Neural progenitor cell (in vitro differentiated cells): ENCODE measurements around the gene ST3GAL4. TPM values are rescaled to one million over a fixed set of nuclear protein-coding genes. Genes with fewer than 3 reads are reported as not detected.

Source experiments
- DNase-seq: peaks from one replicate; pipeline ENCODE4 v3.0.0-alpha.2; 2016; ENCODE audit warnings: low spot score
- H2AFZ ChIP-seq: fragments of 200-600 bp; sonication (generic); replicated peaks from 2 replicates; pipeline ENCODE4 v1.6.1; 2016; ENCODE audit warnings: antibody characterized with exemption
- H3F3A ChIP-seq: fragments of 200-600 bp; sonication (generic); 2 replicates; pipeline ENCODE4 v1.6.1; 2016; ENCODE audit warnings: antibody characterized with exemption, low read depth
- H3K27ac ChIP-seq: fragments of 200-600 bp; sonication (generic); 2 replicates; pipeline ENCODE4 v1.5.1; 2016; ENCODE audit warnings: mild to moderate bottlenecking
- H3K27me3 ChIP-seq: fragments of 200-600 bp; sonication (generic); 2 replicates; pipeline ENCODE4 v1.6.1; 2016; ENCODE audit warnings: mild to moderate bottlenecking, moderate library complexity
- H3K36me3 ChIP-seq: fragments of 200-600 bp; sonication (generic); 2 replicates; pipeline ENCODE4 v1.5.1; 2016
- H3K4me1 ChIP-seq: fragments of 200-600 bp; sonication (generic); 2 replicates; pipeline ENCODE4 v1.6.1; 2016; ENCODE audit warnings: mixed run types
- H3K4me2 ChIP-seq: fragments of 200-600 bp; sonication (generic); 2 replicates; pipeline ENCODE4 v1.6.1; 2016
- H3K4me3 ChIP-seq: fragments of 200-600 bp; sonication (generic); 2 replicates; pipeline ENCODE4 v1.5.1; 2016
- H3K79me2 ChIP-seq: fragments of 200-600 bp; sonication (generic); 2 replicates; pipeline ENCODE4 v1.6.1; 2016; ENCODE audit warnings: low read depth
- H3K9ac ChIP-seq: fragments of 200-600 bp; sonication (generic); 2 replicates; pipeline ENCODE4 v1.6.1; 2016
- H3K9me3 ChIP-seq: fragments of 200-600 bp; sonication (generic); 2 replicates; pipeline ENCODE4 v1.5.1; 2016; ENCODE audit warnings: low read depth
- H4K20me1 ChIP-seq: fragments of 200-600 bp; sonication (generic); 2 replicates; pipeline ENCODE4 v1.6.1; 2016; ENCODE audit warnings: low read depth
- H3K27ac Mint-ChIP-seq: 3 replicates; pipeline ENCODE4 v1.8.0; 2021; ENCODE audit warnings: mixed read lengths
- H3K27me3 Mint-ChIP-seq: 2 replicates; pipeline ENCODE4 v1.8.0; 2022; ENCODE audit warnings: low read depth, mild to moderate bottlenecking, inconsistent platforms, moderate library complexity, mixed read lengths; ENCODE audit not compliant: insufficient read depth
- H3K36me3 Mint-ChIP-seq: 3 replicates; pipeline ENCODE4 v1.8.0; 2021; ENCODE audit warnings: mixed read lengths
- H3K4me1 Mint-ChIP-seq: 3 replicates; pipeline ENCODE4 v1.8.0; 2021; ENCODE audit warnings: mixed read lengths
- H3K4me3 Mint-ChIP-seq: 3 replicates; pipeline ENCODE4 v1.8.0; 2021; ENCODE audit warnings: mild to moderate bottlenecking, moderate library complexity, mixed read lengths
- H3K9me3 Mint-ChIP-seq: 3 replicates; pipeline ENCODE4 v1.8.0; 2020; ENCODE audit warnings: mixed read lengths
- CTCF ChIP-seq: fragments of 200-600 bp; sonication (generic); IDR thresholded peaks from 2 replicates; pipeline ENCODE4 v1.5.1; 2017; ENCODE audit warnings: antibody characterized with exemption, mild to moderate bottlenecking
- EZH2 ChIP-seq: fragments of 200-600 bp; sonication (generic); IDR thresholded peaks from 2 replicates; pipeline ENCODE4 v1.6.1; 2017; ENCODE audit warnings: antibody characterized with exemption, mild to moderate bottlenecking, moderate library complexity
- EZH2phosphoT487 ChIP-seq: fragments of 200-600 bp; sonication (generic); IDR thresholded peaks from 2 replicates; pipeline ENCODE4 v1.6.1; 2017; ENCODE audit warnings: antibody characterized with exemption
- total RNA-seq: library from RNA; depleted of rRNA; stranded (reverse); fragments of >200 nt; gene quantifications from 2 replicates; pipeline ENCODE4 v1.2.3, GENCODE V29; 2015; ENCODE audit warnings: low replicate concordance

The ST3GAL4 gene
- total RNA-seq, 1 donor from 2014 or later, result 13.0 TPM

- no peak overlapping the region for H3K27ac ChIP-seq
- Mint-ChIP-seq H3K36me3 (peaks cover 4% of the 10 kb centered on the region), H3K27ac (peak overlapping the region; percentile 57), H3K4me1 (peaks cover 20% of the 10 kb centered on the region), H3K9me3 (no peaks in the 10 kb centered on the region), H3K4me3 (no peak overlapping the region), H3K27me3 (peaks cover 2% of the 10 kb centered on the region)
- no peaks in the 10 kb centered on the region for H3K9me3 ChIP-seq
- TF ChIP-seq EZH2phosphoT487, result no peak
- H3K27me3 ChIP-seq, result no peaks in the 10 kb centered on the region
- no peak overlapping the region for H3K4me3 ChIP-seq
- DNase-seq, result no peak
- H3K9ac ChIP-seq, result no peak overlapping the region
- H3K4me2 ChIP-seq, result no peak overlapping the region
- no peak overlapping the region for H2AFZ ChIP-seq
- no peaks in the 10 kb centered on the region for H3K79me2 ChIP-seq
- H3F3A ChIP-seq, result no peaks in the 10 kb centered on the region
- no peaks in the 10 kb centered on the region for H4K20me1 ChIP-seq
- H3K4me1 ChIP-seq, result no peaks in the 10 kb centered on the region
- H3K36me3 ChIP-seq, result no peaks in the 10 kb centered on the region
Measured at GRCh38 chr11:126328001-126328390, 27.5 kb upstream of the ST3GAL4 start.

GRCh38 chr11:126328444-126328843 lies 27.0 kb upstream of the ST3GAL4 start:
- H3K36me3 Mint-ChIP-seq, result peaks cover 4% of the 10 kb centered on the region
- H3K36me3 ChIP-seq, result no peaks in the 10 kb centered on the region
- H3K9me3 Mint-ChIP-seq, result no peaks in the 10 kb centered on the region

GRCh38 chr11:126328938-126329643 lies 26.4 kb upstream of the ST3GAL4 start:
- no peak overlapping the region for H3K4me3 ChIP-seq
- no peaks in the 10 kb centered on the region for H3K4me1 ChIP-seq
- no peak overlapping the region for H3K27ac ChIP-seq
- H3K9ac ChIP-seq, result no peak overlapping the region
- Mint-ChIP-seq H3K36me3 (peaks cover 4% of the 10 kb centered on the region), H3K4me1 (peaks cover 20% of the 10 kb centered on the region), H3K27me3 (peaks cover 4% of the 10 kb centered on the region), H3K27ac (peak overlapping the region; percentile 79), H3K9me3 (no peaks in the 10 kb centered on the region), H3K4me3 (no peak overlapping the region)
- no peak overlapping the region for H3K4me2 ChIP-seq
- no peaks in the 10 kb centered on the region for H3F3A ChIP-seq
- no peaks in the 10 kb centered on the region for H3K9me3 ChIP-seq
- H3K79me2 ChIP-seq, result no peaks in the 10 kb centered on the region
- DNase-seq, result no peak
- H3K27me3 ChIP-seq, result no peaks in the 10 kb centered on the region
- no peaks in the 10 kb centered on the region for H3K36me3 ChIP-seq
- no peaks in the 10 kb centered on the region for H4K20me1 ChIP-seq
- H2AFZ ChIP-seq, result no peak overlapping the region
- no peak for TF ChIP-seq EZH2
- no peak for TF ChIP-seq EZH2phosphoT487

More at GRCh38 chr11:126328444-126328843, 27.0 kb upstream of the ST3GAL4 start:
- Histone ChIP-seq H3K4me2 (no peak overlapping the region), H3K9ac (no peak overlapping the region), H3K27ac (no peak overlapping the region), H3K79me2 (no peaks in the 10 kb centered on the region), H3F3A (no peaks in the 10 kb centered on the region), H3K27me3 (no peaks in the 10 kb centered on the region), H2AFZ (no peak overlapping the region), H3K4me3 (no peak overlapping the region), H4K20me1 (no peaks in the 10 kb centered on the region), H3K4me1 (no peaks in the 10 kb centered on the region), H3K9me3 (no peaks in the 10 kb centered on the region)
- TF ChIP-seq EZH2 (no peak), CTCF (no peak)
- Mint-ChIP-seq H3K27me3 (peaks cover 3% of the 10 kb centered on the region), H3K4me3 (no peak overlapping the region), H3K4me1 (peaks cover 20% of the 10 kb centered on the region), H3K27ac (peak overlapping the region; percentile 42)
- no peak for DNase-seq

DNA sequence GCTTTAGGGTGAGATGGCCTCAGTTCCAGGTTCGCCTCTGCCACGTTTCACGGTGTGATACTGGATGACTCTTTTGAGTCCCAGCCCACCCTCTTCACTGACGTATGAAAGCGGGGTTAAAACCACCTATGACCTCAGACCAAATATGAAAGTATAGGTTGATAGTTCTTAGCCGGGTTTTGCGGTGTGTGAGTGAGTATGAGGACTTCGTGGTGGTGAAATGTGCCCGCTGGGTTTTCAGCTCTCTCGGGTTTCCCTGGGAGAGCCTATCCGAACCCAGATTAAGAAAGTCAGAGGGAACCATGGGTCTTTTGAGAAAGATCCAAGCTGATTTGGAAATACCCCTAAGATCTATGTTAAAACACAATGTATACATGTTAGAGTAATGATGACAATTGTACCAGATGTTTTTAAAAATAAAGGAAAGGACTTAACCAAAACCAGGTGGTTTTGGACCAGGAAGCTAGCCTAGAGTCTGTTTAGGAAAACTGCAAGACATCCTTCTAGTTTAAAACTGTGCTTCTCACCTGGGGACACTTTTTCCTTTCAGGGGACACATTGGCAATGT lies 25.8 kb upstream of the ST3GAL4 start:
- H3K27ac Mint-ChIP-seq, result peak overlapping the region; percentile 85
- peaks cover 4% of the 10 kb centered on the region for H3K27me3 Mint-ChIP-seq
- H3K79me2 ChIP-seq, result no peaks in the 10 kb centered on the region
- no peaks in the 10 kb centered on the region for H3K9me3 Mint-ChIP-seq
- H3K36me3 ChIP-seq, result no peaks in the 10 kb centered on the region
- no peak overlapping the region for H3K9ac ChIP-seq
- no peaks in the 10 kb centered on the region for H3K4me1 ChIP-seq
- no peaks in the 10 kb centered on the region for H4K20me1 ChIP-seq
- H3K27ac ChIP-seq, result no peak overlapping the region
- no peaks in the 10 kb centered on the region for H3F3A ChIP-seq
- H3K9me3 ChIP-seq, result no peaks in the 10 kb centered on the region
- H2AFZ ChIP-seq, result no peak overlapping the region
- no peaks in the 10 kb centered on the region for H3K27me3 ChIP-seq
- no peak overlapping the region for H3K4me3 ChIP-seq
- no peak overlapping the region for H3K4me2 ChIP-seq
- TF ChIP-seq EZH2 (no peak), CTCF (no peak), EZH2phosphoT487 (no peak)
- no peak for DNase-seq
- peaks cover 20% of the 10 kb centered on the region for H3K4me1 Mint-ChIP-seq
- no peak overlapping the region for H3K4me3 Mint-ChIP-seq
- H3K36me3 Mint-ChIP-seq, result peaks cover 4% of the 10 kb centered on the region
